Effector CD8-positive, alpha-beta T cell (primary cell): ENCODE data around the gene PLA2G7.
"Not testable (repeated sequence)": the region's sequence is repeated elsewhere in the genome, so short reads cannot be mapped to it uniquely, and the experiment has no call there.

Experiments
- DNase-seq: peaks from one replicate; lab custom pipeline; 2025; lab: John Stamatoyannopoulos, UW

The PLA2G7 gene

GRCh38 chr6:46748940-46749503, 13.8 kb upstream of the PLA2G7 start:
- DNase-seq = no peak

- no peak for DNase-seq
Observed at GRCh38 chr6:46746696-46747095, 11.5 kb upstream of the PLA2G7 start, which contains the start of gene ANKRD66. Gene ANKRD66, plus strand, starts transcription at chr6:46746933. Its CDS starts 5,016 bp downstream, at chr6:46751949.

- DNase-seq = no peak
Observed at GRCh38 chr6:46745973-46746372, 10.8 kb upstream of the PLA2G7 start.

DNA sequence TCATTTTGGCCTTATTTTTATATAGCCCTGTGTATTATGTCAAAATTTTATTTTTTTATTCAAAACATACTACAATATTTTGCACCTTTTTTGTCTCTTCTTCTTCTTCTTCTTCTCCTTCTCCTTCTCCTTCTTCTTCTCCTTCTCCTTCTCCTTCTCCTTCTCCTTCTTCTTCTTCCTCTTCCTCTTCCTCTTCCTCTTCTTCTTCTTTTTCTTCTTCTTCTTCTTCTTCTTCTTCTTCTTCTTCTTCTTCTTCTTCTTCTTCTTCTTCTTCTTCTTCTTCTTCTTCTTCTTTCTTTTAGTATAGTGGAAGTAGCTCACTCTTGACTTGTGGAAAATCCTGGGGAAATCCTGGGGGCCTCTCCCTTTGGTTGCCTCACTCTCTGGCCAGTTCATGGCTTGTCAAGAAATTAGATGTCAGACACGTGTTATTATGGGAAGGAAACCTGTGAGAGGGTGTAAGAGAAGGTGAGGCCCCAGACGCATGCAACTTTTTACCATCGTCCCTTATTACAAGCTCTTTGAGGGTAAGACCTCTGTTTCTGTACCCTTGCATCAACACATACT, 9.1 kb upstream of the PLA2G7 start:
- not testable (repeated sequence) for DNase-seq

GRCh38 chr6:46743425-46744158, 8.4 kb upstream of the PLA2G7 start:
- DNase-seq = no peak

- no peak for DNase-seq
Observed at GRCh38 chr6:46741910-46742309, 6.7 kb upstream of the PLA2G7 start.

DNA sequence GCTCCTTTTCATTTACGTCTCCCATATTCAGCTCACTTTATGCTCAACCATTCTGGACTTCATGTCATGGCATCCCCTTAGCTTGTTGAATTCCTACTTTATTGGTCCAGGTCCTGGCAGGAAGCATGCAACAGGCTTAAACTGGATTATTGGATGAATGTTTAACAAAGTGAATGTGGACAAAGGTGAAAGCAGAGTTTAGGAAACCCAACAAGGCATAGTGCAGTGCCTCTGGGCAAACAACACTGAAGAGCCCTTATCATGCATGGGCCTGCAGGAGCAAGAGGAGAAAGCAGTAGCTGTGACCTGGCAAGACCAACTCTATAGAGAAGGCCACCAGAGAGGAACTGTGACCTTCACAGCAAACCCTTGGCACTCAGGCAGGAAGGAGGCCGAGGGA, 6.3 kb upstream of the PLA2G7 start:
- DNase-seq = no peak

- no peak for DNase-seq
Observed at GRCh38 chr6:46736906-46737305, 1.7 kb upstream of the PLA2G7 start.

- no peak for DNase-seq
Observed at GRCh38 chr6:46735720-46736031, 501 bp upstream of the PLA2G7 start.

DNA sequence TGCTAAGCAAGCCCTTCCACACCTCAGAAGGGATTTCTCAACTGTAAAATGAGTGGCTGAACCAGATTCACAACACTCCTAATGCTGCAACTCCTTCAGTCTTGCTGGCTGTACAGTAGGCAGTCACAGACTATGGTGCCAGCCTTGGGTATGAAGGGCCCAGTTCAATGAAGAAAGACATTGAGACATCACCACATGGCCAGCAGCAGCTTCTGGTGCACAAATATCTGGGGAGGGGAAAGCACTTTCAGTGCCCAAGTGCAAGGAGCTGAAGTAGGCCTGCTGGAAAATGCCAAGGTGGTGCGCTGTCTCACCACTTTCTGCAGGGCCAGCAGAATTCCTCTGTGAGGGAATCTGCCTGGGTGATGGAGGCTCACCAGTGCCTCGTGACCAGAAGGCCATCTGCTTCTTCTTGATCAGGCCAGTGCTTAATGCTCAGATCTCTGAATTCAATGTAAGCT, 1.8 kb downstream of the PLA2G7 start:
- no peak for DNase-seq

DNA sequence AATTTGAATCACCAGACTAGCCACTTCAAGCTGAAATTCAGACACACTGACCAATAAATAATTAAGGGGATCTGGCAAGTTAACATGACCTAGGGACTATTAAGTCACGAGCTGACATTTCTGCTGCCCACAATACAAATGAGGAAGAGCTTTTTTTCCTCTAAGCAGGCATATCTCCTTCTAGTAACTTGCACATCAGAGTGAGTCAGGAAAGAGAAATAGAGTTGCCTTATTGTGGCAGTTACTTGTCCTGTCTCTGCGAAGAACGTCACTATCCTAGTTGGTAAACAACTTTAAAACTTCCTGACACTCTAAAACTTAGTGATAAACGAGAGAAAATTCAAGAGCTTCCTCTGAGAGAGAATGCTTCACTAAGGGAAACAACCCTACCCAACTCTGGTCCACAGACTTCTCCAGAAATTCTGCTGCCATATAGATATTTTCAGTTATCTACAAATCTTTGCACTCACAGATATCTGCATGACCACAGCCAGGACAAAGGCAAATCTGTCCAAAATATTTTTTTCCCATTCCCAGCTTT, 4.2 kb downstream of the PLA2G7 start:
- DNase-seq = no peak

DNA sequence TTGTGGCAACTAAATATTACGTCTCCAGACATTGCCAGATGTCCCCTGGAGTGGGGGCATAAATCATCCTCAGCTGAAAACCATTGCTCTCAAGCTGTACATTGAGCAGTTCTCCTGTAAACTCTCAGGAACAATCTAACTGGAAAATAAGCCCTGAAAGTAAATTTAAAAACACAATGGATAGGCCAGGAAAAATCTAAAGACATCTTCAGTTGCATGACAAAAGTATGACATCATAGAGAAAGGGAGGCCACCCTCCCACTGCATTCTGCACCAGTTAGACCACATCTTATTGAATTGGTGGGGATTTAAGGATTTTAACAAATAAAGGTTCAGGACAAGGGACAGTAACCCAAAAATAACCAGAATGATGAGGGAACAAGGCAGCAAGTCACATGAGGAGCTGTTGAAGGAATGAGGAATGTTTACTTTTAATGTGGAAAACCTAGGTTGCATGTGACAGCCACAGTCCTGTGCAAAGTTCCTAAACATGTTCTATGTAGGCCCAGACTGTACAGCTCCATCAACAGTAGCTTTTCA, 5.3 kb downstream of the PLA2G7 start:
- DNase-seq = no peak

DNA sequence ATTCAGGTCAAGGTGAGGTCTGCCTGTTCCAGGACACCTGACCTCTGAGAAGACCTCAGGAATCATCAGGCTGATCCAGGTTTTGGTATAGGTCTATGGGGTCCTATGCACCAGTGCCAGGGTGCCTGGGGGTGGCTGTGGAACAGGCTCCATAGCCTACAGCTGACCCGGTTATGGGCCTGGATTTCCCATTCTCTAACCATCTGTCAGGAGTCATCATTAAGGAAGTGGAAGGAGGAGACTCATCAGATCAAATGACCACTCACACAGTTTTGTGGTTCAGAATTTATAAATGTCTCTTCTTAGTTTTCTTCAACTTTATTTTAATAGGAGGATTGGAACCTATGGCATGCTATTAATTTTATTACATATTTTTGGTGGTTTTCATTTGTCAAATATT, 14.8 kb downstream of the PLA2G7 start:
- DNase-seq = no peak

- no peak for DNase-seq
Observed at GRCh38 chr6:46719099-46719498, 16.1 kb downstream of the PLA2G7 start.

DNA sequence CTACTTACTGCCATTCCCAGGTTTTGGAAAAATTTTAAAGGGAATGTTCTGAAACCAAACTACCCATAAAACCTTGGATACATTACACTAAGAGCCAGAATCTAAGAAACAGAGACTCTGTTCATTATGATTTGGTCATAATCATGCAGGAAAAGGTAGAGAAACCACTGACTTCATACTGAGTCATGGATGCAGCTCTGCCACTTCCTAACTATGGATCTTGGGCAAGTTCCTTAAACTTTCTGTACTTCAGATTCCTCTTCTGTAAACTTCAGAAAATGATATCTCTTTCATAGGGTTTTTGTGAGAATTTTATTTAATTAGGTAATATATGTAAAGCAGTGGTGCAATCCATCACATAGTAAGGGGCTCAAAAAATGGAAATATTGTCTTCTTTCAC, 20.0 kb downstream of the PLA2G7 start:
- DNase-seq = no peak

GRCh38 chr6:46711491-46711890, 23.7 kb downstream of the PLA2G7 start:
- no peak for DNase-seq

GRCh38 chr6:46706464-46706863, 28.7 kb downstream of the PLA2G7 start:
- DNase-seq = no peak

DNA sequence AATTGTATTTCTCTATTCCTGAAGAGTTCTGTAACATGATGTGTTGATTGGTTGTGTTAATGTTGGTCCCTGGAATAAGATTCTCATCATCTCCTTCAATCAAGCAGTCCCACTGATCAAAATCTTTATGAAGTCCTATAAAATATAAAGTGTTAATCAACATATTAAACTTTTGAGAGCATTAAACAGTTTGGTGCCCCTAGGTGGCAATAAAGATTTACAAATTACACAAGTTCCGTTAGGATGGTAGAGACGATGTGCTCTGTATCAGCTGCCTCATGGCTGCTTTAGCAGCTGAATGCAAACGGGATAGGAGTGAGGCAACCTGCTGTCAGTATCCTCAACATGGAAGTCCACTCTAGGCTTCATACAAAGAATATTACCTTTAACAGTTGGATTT, 30.6 kb downstream of the PLA2G7 start:
- no peak for DNase-seq

- DNase-seq = no peak
Observed at GRCh38 chr6:46699970-46700369, 35.2 kb downstream of the PLA2G7 start.

- no peak for DNase-seq
Observed at GRCh38 chr6:46690911-46691451, 44.2 kb downstream of the PLA2G7 start.

GRCh38 chr6:46690141-46690755, 44.9 kb downstream of the PLA2G7 start:
- no peak for DNase-seq

DNA sequence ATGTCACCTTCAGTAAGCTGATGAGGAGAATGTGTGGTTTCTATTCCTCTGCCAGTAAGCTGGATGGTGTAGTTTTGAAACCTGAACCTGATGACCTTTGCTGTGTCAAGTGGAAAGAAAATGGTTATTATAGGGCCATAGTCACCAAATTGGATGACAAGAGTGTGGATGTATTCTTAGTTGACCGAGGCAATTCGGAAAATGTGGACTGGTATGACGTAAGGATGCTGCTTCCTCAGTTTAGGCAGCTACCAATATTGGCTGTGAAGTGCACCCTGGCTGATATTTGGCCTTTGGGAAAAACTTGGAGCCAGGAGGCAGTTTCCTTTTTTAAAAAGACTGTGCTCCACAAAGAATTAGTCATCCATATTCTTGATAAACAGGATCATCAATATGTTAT, 45.5 kb downstream of the PLA2G7 start:
- no peak for DNase-seq
